NCI-H187 treated with DMSO at 0.1 percent for 48 hours (cell line): ENCODE data around the gene TNNT1.

Source experiments
- DNase-seq: peaks from one replicate; lab custom pipeline; 2025; lab: John Stamatoyannopoulos, UW

Gene TNNT1

DNA sequence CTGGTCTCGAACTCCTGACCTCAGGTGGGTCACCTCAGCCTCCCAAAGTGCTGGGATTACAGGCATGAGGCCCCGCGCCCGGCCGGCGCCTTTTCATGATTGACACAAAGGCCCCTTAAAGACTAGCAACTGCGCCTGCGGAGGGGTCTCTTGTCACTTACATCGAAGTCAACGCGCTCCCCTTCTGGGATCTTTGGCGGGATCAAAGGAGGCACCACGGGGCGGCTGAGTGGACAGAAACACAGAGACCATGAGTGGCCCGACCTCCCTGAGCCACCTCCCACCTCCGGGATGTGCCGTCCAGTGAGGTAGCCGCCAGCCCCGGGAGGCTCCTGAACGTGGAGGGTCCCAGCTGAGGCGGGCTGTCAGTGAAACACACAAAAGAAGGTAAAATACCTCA lies 7.3 kb downstream of the TNNT1 start:
- DNase-seq, result no peak

DNA sequence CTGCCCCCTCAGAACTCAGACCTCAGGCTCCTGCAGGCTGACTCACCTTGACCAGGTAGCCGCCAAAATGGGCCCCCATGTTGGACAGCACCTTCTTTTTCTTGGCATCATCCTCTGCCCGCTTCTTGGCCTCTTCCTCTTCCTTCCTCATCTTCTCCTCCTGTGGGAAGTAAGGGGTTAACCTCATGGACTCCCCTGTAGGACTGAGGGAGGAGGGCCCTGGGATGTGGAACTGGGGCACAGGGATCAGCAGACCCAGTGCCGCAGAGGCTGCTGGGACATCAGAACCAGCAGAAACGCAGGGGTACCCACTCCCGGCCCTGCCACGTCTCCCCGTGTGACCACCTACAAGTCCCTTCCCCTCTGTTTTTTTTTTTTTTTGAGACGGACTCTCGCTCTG lies 11.1 kb downstream of the TNNT1 start:
- no peak for DNase-seq

DNA sequence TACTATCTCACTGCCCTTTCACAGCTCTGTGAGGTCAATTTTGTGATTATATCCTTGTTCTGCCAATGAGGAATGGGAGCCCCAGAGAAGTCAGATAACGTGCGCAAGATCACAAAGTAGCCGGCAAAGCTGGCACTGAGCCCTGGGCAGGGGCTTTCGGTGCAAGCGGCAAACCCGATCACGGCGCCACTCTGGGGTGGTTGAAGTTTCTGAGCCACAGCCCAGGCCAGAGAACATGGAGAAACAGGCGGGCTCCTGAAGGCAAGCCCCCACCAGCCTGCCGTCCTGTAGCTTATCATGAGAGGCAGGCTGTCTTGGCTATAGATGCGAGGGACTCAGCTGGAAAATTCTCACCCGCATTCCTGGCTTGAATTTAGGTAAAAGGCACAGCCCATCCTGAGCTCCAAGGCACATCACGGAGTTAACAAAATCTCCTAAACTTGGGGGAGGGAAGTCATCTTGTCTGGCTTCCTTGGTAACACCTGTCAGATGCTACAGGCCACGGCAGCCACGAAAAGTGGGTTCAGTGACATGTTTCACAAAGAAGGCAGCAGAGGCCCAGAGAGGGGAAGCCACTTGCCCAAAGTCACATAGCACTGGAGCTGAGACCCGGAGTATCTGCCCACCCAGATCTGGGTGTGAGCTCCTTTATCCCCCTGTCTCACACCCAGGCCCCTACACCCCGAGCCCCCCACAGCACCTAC lies 12.5 kb downstream of the TNNT1 start:
- no peak for DNase-seq

GRCh38 chr19:55134736-55135135 lies 14.3 kb downstream of the TNNT1 start:
- no peak for DNase-seq

- DNase-seq, result no peak
Measured at GRCh38 chr19:55133639-55134444, 15.2 kb downstream of the TNNT1 start.

DNA sequence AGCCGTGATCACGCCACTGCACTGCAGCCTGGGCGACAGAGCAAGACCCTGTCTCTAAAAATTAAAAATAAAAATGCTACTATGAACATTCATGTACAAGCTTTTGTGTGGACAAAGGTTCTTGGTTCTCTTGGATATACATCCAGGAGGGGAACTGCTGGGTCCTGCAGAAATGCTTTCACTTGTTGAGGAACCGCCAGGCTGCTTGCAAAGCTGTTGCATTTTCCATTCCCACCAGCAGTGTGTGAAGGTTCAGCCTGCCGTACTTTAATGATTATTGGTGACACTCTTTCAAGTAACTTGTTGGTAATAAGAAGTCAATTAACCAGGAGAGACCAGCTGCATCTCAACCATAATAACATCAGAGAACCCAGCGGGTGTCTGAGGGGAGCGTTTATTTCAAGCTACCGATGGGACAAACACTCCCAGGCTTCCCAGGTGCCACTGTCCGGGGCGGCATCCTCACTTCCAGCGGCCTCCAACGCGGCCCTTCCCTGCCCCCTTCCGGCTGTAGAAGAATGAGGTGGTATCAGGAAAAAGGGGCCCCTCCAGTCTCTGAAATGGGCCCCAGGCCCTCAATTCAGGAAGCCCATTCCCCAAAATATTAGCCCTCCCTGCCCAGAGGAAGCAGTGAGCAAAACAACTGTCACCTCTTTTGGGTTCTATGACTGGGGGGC lies 16.4 kb downstream of the TNNT1 start:
- DNase-seq, result no peak

DNA sequence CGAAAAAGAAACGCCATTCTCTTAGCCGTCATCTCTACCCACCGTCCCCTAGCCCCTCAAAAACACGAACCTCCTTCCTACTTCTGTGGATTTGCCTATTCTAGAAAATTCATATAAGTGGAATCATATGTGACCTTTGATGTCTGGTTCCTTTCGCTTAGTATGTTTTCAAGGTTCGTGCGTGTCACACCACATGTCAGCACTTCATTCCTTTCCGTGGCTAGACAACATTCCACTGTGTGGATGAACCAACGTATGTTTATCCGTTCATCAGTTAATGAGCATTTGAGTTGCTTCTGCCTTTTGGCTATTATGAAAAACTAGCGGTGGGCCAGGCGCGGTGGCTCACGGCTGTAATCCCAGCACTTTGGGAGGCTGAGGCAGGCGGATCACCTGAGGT lies 17.6 kb downstream of the TNNT1 start:
- DNase-seq, result no peak

DNA sequence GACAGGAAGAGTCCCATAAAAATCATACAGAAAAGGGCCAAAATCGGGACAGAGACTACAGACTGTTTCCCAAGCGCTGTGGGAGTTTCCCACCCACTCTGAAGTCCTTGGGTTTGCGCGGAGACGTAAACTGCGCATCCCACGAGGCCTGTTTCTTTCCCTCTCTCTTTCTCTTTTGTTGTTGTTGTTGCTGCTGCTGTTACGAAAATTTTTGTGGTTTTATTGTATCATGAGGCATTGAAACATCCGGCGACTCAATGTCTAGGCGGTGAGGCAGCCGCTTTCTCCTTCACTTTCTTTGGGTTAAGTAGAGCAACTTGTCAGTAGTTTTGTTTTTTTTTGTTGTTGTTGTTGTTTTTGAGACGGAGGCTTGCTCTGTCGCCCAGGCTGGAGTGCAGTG lies 30.0 kb downstream of the TNNT1 start:
- no peak for DNase-seq

DNA sequence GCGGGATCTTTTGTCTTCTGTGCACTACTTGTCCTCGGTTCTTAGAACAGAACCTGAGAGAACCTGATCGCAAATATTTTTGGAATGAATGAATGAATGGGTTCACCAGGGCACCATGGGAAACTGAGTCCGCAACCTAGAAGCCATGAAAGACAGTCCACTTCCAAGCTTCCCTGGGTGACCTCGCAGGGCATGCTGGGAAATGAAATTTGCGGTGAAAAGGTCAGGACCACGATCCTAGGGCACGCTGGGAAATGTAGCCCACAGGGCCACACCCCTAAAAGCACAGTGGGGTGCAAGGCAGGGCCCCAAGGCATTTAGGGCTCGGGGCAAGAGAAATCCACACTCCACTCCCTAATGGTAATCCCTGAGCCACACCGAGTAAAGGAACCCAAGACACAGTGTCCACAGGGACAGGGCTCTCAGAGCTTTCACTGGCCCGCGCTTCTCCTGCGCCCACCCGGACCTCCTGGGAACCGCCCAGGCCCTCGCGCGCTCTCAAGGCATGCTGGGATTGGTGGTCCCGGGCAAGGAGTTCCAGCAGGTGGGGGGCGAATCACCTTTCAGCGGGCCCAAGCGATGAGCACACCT lies 30.5 kb downstream of the TNNT1 start:
- DNase-seq, result no peak

- DNase-seq, result peak; percentile 92
Measured at GRCh38 chr19:55117663-55118391, 31.2 kb downstream of the TNNT1 start.

DNA sequence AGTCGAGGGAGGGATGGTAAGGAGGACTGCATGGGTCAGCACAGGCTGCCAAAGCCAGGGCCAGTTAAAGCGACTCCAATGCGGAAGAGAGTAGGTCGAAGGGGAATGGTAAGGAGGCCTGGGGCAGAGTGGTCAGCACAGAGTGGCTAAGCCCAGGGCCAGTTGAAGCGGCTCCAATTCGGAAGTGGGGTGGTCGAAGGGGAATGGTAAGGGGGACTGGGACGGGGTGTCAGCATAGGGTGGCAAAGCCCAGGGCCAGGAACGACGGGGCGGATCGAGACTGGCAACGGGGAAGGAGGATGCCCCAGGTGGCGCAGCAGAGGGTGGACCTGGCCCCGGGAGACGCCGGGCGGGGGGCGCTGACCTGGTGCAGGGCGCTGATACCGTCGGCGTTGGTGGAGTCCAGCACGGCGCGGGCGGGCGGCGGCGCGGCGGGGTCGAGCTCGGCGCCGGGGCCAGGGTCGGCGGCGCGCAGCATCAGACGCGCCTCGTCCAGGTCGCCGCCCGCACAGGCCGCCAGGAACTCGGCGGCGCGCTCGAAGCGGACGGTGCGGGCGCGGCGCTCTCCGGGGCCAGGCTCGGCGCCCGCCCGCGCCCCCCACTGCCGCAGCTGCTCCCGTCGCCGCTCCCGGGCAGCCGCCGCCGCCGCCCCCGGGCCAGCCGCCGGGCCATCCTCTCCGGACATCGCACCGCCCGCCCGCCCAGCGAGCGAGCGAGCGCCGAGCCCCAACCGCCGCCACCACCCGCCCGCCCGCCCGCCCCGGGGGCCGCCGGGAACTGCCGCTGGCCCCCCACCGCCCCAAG lies 31.9 kb downstream of the TNNT1 start, which contains the start of gene PPP1R12C:
TSS of gene PPP1R12C (minus strand) at position 779 of the 804 bp plus-strand sequence. CDS start at position 685, 94 bp downstream.
- DNase-seq, result no peak

GRCh38 chr19:55116232-55116858 lies 32.7 kb downstream of the TNNT1 start:
- no peak for DNase-seq

DNA sequence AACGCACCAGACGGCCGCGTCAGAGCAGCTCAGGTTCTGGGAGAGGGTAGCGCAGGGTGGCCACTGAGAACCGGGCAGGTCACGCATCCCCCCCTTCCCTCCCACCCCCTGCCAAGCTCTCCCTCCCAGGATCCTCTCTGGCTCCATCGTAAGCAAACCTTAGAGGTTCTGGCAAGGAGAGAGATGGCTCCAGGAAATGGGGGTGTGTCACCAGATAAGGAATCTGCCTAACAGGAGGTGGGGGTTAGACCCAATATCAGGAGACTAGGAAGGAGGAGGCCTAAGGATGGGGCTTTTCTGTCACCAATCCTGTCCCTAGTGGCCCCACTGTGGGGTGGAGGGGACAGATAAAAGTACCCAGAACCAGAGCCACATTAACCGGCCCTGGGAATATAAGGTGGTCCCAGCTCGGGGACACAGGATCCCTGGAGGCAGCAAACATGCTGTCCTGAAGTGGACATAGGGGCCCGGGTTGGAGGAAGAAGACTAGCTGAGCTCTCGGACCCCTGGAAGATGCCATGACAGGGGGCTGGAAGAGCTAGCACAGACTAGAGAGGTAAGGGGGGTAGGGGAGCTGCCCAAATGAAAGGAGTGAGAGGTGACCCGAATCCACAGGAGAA lies 33.5 kb downstream of the TNNT1 start:
- DNase-seq, result no peak

- no peak for DNase-seq
Measured at GRCh38 chr19:55114566-55115145, 34.4 kb downstream of the TNNT1 start.

DNA sequence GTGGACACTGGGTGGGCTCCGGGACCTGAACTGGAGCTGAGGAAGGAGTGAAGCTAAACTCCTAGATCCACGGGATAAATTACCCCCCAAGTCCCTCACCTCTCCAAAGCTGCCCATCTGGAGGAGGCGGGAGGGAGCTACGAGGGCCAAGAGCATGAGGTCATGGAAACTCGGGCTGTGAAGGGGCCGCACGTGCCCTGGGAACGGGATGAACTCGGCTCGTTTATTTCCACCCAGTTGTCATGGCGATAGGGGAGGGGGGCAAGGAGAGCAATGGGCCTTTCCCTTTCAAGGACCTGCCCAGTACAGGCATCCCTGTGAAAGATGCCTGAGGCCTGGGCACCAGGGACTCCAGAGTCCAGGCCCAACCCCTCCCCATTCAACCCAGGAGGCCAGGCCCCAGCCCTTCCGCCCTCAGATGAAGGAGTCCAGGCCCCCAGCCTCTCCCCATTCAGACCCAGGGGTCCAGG lies 35.4 kb downstream of the TNNT1 start:
- DNase-seq, result no peak

DNA sequence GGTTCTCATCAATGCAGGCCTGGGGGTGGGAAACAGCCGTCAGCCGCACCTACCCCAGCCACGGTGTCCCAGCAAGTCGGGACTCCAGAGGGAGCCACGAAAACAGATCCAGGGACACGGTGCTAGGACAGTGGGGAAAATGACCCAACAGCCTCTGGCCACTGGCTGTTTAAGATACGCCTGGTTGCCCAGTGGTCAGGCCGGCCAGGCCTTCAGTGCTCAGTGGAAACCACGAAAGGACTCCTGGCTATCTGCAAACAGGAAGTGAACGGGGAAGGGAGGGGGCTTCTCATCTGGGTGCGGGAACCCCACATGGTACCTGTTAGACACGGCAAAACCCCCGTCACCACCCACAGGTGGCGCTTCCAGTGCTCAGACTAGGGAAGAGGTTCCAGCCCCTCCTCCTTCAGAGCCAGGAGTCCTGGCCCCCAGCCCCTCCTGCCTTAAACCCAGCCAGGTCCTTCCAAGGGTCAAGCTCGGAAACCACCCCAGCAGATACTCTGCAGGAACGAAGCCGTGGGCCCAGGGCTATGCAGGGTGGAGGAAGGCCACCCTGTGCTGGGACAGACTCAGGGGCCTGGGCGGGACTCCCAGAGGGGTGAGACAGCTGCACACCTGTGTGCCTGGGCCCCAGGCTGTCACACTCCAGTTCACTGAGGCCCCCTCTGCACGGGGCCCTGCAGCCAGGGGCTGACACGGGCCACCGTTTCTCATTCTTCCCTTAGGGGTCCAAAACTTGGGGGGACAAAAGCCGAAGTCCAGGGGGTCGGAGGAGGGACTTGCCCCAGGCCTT lies 36.0 kb downstream of the TNNT1 start:
- DNase-seq, result no peak

DNA sequence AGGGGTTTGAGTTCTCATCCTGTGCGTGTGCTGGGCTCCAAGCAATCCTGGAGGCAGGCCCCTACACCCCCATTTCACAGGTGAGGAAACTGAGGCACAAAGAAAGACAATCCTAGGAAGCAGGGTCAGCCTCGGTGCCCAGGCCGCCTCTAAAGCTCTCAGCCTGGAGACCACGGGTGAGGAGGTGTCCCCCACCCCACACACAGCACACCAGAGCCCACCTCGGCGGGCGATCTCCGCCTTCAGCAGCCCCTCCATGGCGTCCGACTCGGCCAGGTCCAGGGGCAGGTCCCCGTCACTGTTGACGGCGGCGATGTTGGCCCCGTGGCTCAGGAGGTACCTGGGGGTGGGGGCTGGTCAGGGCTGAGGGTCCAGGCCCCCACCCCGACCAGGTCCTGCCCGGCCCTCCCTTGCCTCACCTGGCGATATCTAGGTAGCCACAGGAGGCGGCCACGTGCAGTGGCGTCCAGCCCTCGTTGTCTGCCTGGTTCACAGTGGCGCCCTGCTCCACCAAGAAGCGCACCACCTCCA lies 36.7 kb downstream of the TNNT1 start:
- DNase-seq, result no peak

DNA sequence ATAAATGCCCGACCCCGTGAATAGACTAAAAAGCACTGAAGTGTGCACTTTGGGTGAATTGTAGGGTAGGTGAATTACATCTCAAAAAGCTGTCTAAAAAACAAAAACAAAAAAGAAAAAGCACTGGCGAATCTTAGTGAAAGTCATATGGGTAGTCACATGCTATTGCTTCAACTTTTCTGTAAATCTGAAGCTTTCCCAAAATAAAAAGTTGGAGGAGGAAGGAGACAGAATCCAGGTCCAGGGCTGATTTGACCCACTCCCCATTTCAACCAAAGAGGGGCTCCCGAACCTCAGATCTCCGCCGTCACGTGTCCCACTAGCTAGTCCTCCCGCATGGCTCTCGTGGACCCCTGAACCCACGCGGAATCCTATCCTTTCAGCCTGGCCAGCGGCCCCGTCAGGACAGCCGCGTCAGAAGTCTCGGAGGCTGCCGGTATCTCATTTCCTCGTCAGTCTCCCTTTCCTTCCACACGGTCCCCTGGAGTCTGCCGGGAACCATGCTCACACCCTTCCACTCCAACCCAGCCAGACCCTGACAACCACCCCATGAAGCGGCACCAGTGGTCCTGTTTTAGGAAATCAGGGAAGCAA lies 37.7 kb downstream of the TNNT1 start:
- no peak for DNase-seq
